Coronary artery (tissue), 2 donors: ENCODE measurements around the gene ZAP70.
A peak's percentile ranks its signal among the peaks of the same experiment; 100 is the strongest.
"Not testable (repeated sequence)": the region's sequence is repeated elsewhere in the genome, so short reads cannot be mapped to it uniquely, and the experiment has no call there.

Experiments
- DNase-seq: peaks from one replicate; pipeline ENCODE4 v3.0.0-alpha.2; 2017; ENCODE audit warnings: low spot score
- H3K27ac ChIP-seq, 2 donors: fragments of 200-600 bp; sonication (generic); one replicate each; pipeline ENCODE4 v1.5.1; 2016 to 2019
- H3K4me3 ChIP-seq: fragments of 200-600 bp; sonication (generic); 2 replicates; pipeline ENCODE4 v1.5.1; 2016; ENCODE audit warnings: mild to moderate bottlenecking, moderate library complexity
- TF ChIP-seq, protein P1 (sequence below): fragments of 200-600 bp; sonication (generic); IDR thresholded peaks from one replicate; pipeline ENCODE4 v1.5.1; 2019; ENCODE audit warnings: antibody characterized with exemption

ZAP70 gene

GRCh38 chr2:97704989-97705388 lies 8.4 kb upstream of the ZAP70 start:
- Histone ChIP-seq H3K27ac (no peak overlapping the region), H3K4me3 (no peak overlapping the region)
- TF ChIP-seq, protein P1, sequence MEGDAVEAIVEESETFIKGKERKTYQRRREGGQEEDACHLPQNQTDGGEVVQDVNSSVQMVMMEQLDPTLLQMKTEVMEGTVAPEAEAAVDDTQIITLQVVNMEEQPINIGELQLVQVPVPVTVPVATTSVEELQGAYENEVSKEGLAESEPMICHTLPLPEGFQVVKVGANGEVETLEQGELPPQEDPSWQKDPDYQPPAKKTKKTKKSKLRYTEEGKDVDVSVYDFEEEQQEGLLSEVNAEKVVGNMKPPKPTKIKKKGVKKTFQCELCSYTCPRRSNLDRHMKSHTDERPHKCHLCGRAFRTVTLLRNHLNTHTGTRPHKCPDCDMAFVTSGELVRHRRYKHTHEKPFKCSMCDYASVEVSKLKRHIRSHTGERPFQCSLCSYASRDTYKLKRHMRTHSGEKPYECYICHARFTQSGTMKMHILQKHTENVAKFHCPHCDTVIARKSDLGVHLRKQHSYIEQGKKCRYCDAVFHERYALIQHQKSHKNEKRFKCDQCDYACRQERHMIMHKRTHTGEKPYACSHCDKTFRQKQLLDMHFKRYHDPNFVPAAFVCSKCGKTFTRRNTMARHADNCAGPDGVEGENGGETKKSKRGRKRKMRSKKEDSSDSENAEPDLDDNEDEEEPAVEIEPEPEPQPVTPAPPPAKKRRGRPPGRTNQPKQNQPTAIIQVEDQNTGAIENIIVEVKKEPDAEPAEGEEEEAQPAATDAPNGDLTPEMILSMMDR, result no peak
- peak; percentile 65 for DNase-seq

DNA sequence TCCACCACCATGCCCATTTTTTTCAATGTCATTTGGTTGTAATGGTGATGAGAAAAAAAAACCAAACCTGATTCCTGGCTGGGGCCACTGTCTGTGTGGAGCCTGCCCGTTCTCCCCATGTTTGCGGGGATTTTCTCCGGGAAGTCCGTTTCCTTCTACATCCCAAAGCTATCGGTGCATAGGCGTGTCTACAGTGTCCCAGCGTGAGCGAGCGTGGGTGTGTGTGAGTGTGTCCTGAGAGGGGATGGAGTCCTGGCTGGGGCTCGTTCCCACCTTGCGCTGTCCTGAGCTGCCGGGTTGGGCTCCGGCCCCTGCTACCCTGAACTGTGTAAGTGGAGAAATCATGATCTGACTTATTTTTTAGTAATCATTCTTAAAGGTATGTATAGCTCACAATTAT lies 7.3 kb upstream of the ZAP70 start:
- Histone ChIP-seq H3K27ac (no peak overlapping the region), H3K4me3 (no peak overlapping the region)
- TF ChIP-seq, protein P1, result no peak
- peak; percentile 60 for DNase-seq

- Histone ChIP-seq H3K27ac (no peak overlapping the region), H3K4me3 (no peak overlapping the region)
- TF ChIP-seq, protein P1, result no peak
- DNase-seq, result peak; percentile 58
Measured at GRCh38 chr2:97706708-97707345, 6.5 kb upstream of the ZAP70 start.

GRCh38 chr2:97707362-97708047 lies 5.9 kb upstream of the ZAP70 start:
- TF ChIP-seq, protein P1, result no peak
- DNase-seq, result no peak
- H3K27ac ChIP-seq, result no peak overlapping the region
- H3K4me3 ChIP-seq, result no peak overlapping the region

- no peak overlapping the region for H3K4me3 ChIP-seq
- TF ChIP-seq, protein P1, result no peak
- no peak overlapping the region for H3K27ac ChIP-seq
- no peak for DNase-seq
Measured at GRCh38 chr2:97708048-97708380, 5.4 kb upstream of the ZAP70 start.

DNA sequence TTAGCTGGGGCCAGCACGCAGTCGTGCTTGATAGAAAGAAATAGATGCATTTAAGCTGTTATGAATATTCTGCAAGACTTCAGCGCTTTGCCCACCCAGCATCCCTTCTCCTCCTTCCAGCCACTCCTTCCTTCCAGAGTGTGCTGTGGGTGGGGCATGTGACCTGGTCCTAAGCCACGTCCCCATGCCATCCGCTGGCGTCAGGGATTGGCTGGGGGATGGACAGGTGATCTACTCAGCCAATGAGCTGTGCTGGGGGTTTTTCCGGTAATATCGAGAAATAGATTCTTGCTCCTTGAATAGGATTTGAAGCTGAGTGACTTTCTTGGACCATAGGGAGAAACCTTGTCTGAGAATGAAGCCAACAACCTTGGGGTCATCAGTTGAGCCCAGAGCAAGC lies 4.8 kb upstream of the ZAP70 start:
- TF ChIP-seq, protein P1, result no peak
- no peak for DNase-seq
- Histone ChIP-seq H3K27ac (no peak overlapping the region), H3K4me3 (no peak overlapping the region)

GRCh38 chr2:97711394-97711711 lies 2.0 kb upstream of the ZAP70 start:
- TF ChIP-seq, protein P1, result no peak
- no peak for DNase-seq
- H3K27ac ChIP-seq, result no peak overlapping the region
- H3K4me3 ChIP-seq, result no peak overlapping the region

GRCh38 chr2:97712175-97712574 lies 1.2 kb upstream of the ZAP70 start:
- H3K27ac ChIP-seq, H3K4me3 ChIP-seq, DNase-seq: not testable (repeated sequence)
